Ovary (tissue), 9 donors: ENCODE results near the gene BCL2L14. TPM values are rescaled to one million over a fixed set of nuclear protein-coding genes. Genes with fewer than 3 reads are reported as not detected.

Source experiments
- DNase-seq, 5 donors: peaks; one replicate each; pipeline ENCODE4 v3.0.0-alpha.2; 2019 to 2020
- H3K27ac ChIP-seq, 2 donors: fragments of 200-600 bp; one replicate each; pipeline versions ENCODE4 v1.5.1 to v1.8.0; 2019 to 2022
- H3K27me3 ChIP-seq: fragments of 200-600 bp; one replicate; pipeline ENCODE4 v1.8.0; 2022
- H3K36me3 ChIP-seq: fragments of 200-600 bp; sonication (generic); one replicate; pipeline ENCODE4 v1.5.1; 2019
- H3K4me1 ChIP-seq: one replicate; pipeline ENCODE4 v1.8.1; 2013; ENCODE audit warnings: mild to moderate bottlenecking, moderate library complexity; ENCODE audit not compliant: insufficient read depth
- H3K4me3 ChIP-seq: fragments of 200-600 bp; sonication (generic); one replicate; pipeline ENCODE4 v1.5.1; 2017
- H3K9me3 ChIP-seq, 2 donors: fragments of 200-600 bp in 1 of 2; sonication (generic) in 1 of 2; one replicate each; pipeline versions ENCODE4 v1.5.1 to v1.8.1; 2013 to 2019; ENCODE audit warnings: mild to moderate bottlenecking in 1 of 2, moderate library complexity in 1 of 2
- EP300 ChIP-seq: sonication (generic); formaldehyde crosslinking; IDR thresholded peaks from one replicate; pipeline ENCODE4 v1.6.1; 2017; ENCODE audit warnings: antibody characterized with exemption
- POLR2A ChIP-seq: fragments of 450-650 bp; IDR thresholded peaks from one replicate; pipeline ENCODE4 v1.6.1; 2017; ENCODE audit warnings: antibody characterized with exemption, mild to moderate bottlenecking, moderate library complexity
- WGBS, 3 donors: extraction: QIAGEN DNeasy Blood & Tissue Kit in 1 of 3; methylation state at CpG; one replicate each; pipeline versions ENCODE4 v1.1.5 to v1.1.7; 2013 to 2017; 5-methylcytosine and 5-hydroxymethylcytosine counted together
- intact Hi-C, 4 donors: fragments of 100-400 bp; cut with DNase I; formaldehyde crosslinking; loops; one replicate each; pipeline versions ENCODE4 v1.11.0 to v1.15.1; 2022 to 2023
- polyA plus RNA-seq, 2 donors: library from polyadenylated mRNA; stranded (reverse); fragments of 200-250 nt in 1 of 2; fragments of 350-450 nt in 1 of 2; fragmentation: Illumina TruSeq in 1 of 2; extraction: RNeasy Lipid Tissue Mini Kit (QIAGEN cat#74804) in 1 of 2; gene quantifications; one replicate each; pipeline ENCODE4 v1.2.3, GENCODE V29; 2013 to 2014
- total RNA-seq, 7 donors: library from RNA; depleted of rRNA in 2 of 7; stranded (reverse); fragments of >200 nt in 2 of 7; fragmentation: NEBNext Ultra II Directional in 3 of 7; extraction: Animal tissue kit (Norgen Biotek cat#: 25700) in 3 of 7; gene quantifications; one replicate each; pipeline versions ENCODE4 v1.1.0 to v1.2.4, GENCODE V29; 2016 to 2023
- TF ChIP-seq, protein P1 (sequence below), 3 donors: fragments of 450-650 bp in 2 of 3; fragments of 200-600 bp in 1 of 3; IDR thresholded peaks; one replicate each; pipeline versions ENCODE4 v1.5.1 to v1.8.0; 2016 to 2022; ENCODE audit warnings: antibody characterized with exemption in 3 of 3, mild to moderate bottlenecking in 1 of 3
- donor health status: DM: no; HTN: no; CAD: no; lungs with moderate emphysema.
- donor health status: DM: no; HTN: no; CAD: no.
- donor health status: Bipolar disorder and iron deficiency.
- donor health status: DM: yes; HTN: yes; CAD: no.
- donor health status: DM: no; HTN: no; CAD: no.
- donor health status: DM: yes; HTN: yes; CAD: no.

BCL2L14 gene
- total and polyA plus RNA-seq, 9 donors: 0.11 TPM; not detected in 8

DNA sequence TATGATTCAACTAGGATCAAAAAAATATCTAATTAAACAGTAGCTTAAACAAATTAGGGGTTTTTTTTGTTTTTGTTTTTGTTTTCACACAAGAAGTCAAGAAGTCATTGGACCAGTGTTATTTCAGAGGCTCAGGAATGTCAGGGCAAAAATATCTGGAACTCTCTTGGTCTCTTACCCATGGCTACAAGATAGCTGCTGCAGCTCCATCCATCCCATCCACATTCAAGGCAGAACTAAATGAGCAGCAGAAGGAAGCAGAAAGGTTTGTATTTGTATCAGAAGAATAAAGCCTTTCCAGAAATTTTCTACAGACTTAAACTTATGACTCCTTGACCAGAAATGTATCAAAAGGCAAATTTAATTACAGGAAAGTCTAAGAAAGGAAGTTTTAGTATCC, 33.8 kb upstream of the BCL2L14 start:
- TF ChIP-seq, protein P1, sequence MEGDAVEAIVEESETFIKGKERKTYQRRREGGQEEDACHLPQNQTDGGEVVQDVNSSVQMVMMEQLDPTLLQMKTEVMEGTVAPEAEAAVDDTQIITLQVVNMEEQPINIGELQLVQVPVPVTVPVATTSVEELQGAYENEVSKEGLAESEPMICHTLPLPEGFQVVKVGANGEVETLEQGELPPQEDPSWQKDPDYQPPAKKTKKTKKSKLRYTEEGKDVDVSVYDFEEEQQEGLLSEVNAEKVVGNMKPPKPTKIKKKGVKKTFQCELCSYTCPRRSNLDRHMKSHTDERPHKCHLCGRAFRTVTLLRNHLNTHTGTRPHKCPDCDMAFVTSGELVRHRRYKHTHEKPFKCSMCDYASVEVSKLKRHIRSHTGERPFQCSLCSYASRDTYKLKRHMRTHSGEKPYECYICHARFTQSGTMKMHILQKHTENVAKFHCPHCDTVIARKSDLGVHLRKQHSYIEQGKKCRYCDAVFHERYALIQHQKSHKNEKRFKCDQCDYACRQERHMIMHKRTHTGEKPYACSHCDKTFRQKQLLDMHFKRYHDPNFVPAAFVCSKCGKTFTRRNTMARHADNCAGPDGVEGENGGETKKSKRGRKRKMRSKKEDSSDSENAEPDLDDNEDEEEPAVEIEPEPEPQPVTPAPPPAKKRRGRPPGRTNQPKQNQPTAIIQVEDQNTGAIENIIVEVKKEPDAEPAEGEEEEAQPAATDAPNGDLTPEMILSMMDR (IDR thresholded peaks at IDR 0.05): no peak
- no peak for TF ChIP-seq POLR2A
- TF ChIP-seq EP300: no peak
- intact Hi-C loops: no loop called here
- no peaks in the 10 kb centered on the region for H3K4me1 ChIP-seq
- no peak overlapping the region for H3K4me3 ChIP-seq
- no peak overlapping the region for H3K27ac ChIP-seq
- no peak for DNase-seq
- no peaks in the 10 kb centered on the region for H3K36me3 ChIP-seq
- H3K27me3 ChIP-seq: no peaks in the 10 kb centered on the region
- H3K9me3 ChIP-seq: no peaks in the 10 kb centered on the region

DNA sequence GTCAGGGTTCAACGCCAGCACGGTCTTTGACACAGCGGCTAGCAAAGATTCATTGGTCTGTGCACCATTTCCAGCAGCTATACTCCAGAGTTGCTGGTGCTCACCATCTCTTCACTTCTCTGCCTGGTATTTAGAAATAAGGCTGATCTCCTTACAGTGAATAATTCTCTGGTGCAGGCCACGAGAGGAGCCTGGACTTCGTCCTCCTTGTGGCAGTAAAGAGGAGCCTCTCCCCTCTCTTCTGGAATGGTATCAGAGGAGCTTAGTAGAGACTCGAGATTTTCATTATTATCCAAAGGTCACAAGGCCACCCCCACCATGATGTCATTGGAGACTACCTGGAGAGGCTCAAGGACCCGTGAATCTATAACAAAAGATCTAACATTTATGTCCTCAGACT, 30.8 kb upstream of the BCL2L14 start:
- Histone ChIP-seq H3K4me3 (no peak overlapping the region), H3K4me1 (no peaks in the 10 kb centered on the region), H3K27ac (no peak overlapping the region), H3K36me3 (no peaks in the 10 kb centered on the region), H3K27me3 (no peaks in the 10 kb centered on the region), H3K9me3 (no peaks in the 10 kb centered on the region)
- no peak for DNase-seq
- WGBS, 3 donors: 76 to 87% (median 80%) methylated on average over 7 of the region's 7 CpGs
- intact Hi-C loops: no loop called here
- TF ChIP-seq EP300: no peak
- TF ChIP-seq, protein P1 (IDR thresholded peaks at IDR 0.05): no peak

DNA sequence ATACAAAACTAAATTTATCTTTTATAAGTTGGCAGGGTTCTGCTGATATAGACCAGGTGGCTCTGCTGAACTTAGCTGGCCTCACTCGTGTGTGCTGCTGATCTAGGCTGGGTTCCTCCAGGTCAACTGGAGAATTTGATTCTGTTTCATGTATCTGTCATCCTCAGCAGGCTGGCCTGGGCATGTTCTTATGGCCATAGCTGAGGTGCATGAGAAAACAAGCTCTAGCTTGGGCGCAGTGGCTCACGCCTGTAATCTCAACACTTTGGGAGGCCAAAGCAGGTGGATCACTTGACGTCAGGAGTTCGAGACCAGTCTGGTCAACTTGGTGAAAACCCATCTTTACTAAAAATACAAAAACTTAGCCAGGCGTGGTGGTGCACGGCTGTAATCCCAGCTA, 24.3 kb upstream of the BCL2L14 start:
- no peaks in the 10 kb centered on the region for H3K36me3 ChIP-seq
- no peak overlapping the region for H3K27ac ChIP-seq
- no peaks in the 10 kb centered on the region for H3K27me3 ChIP-seq
- H3K9me3 ChIP-seq: no peaks in the 10 kb centered on the region
- 82 to 85% (median 83%) methylated on average over 7 of the region's 7 CpGs for WGBS, 3 donors
- no peak for TF ChIP-seq POLR2A
- no peak for TF ChIP-seq EP300
- TF ChIP-seq, protein P1 (IDR thresholded peaks at IDR 0.05): no peak
- no peak for DNase-seq
- intact Hi-C loops: no loop called here
- no peaks in the 10 kb centered on the region for H3K4me1 ChIP-seq
- H3K4me3 ChIP-seq: no peak overlapping the region

DNA sequence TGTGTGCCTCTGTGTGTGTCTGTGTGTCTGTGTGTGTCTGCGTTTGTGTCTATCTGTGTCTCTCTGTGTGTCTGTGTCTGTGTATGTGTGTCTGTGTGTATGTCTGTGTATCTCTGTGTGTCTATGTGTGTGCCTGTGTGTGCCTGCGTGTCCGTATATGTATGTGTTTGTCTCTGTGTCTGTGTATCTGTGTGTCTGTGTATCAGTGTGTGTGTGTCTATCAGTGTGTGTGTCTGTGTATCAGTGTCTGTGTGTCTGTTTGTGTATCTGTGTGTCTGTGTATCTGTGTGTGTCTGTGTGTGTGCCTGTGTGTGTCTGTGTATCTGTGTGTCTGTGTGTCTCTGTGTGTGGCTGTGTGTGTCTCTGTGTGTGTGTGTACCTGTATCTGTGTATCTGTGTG, 23.1 kb upstream of the BCL2L14 start:
- 87 to 94% (median 88%) methylated on average over 3 of the region's 3 CpGs for WGBS, 3 donors
- no peak for DNase-seq
- H3K27ac ChIP-seq: no peak overlapping the region
- no peak overlapping the region for H3K4me3 ChIP-seq
- H3K9me3 ChIP-seq: no peaks in the 10 kb centered on the region
- no peaks in the 10 kb centered on the region for H3K36me3 ChIP-seq
- H3K4me1 ChIP-seq: no peaks in the 10 kb centered on the region
- TF ChIP-seq POLR2A (no peak), EP300 (no peak)
- TF ChIP-seq, protein P1 (IDR thresholded peaks at IDR 0.05): no peak
- intact Hi-C loops: no loop called here
- H3K27me3 ChIP-seq: no peaks in the 10 kb centered on the region

DNA sequence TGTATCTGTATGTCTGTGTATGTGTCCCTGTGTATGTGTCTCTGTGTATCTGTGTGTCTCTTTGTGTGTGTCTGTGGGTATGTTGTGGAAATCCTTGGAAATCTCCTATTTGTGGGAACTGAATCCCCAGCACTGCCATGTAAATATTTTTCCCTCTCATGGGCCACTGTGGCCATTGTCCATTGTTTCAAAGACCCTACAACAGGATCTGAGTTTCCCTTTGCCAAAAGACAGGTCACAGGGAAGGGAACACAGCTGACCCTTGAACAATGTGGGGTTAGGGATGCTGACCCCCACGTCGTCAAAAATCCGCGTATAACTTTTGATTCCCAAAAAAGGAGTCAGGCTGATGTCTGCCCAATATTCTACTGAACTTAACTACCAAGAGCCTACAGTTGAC, 22.5 kb upstream of the BCL2L14 start:
- H3K4me3 ChIP-seq: no peak overlapping the region
- H3K9me3 ChIP-seq: no peaks in the 10 kb centered on the region
- no peak for DNase-seq
- no peak overlapping the region for H3K27ac ChIP-seq
- H3K36me3 ChIP-seq: no peaks in the 10 kb centered on the region
- H3K4me1 ChIP-seq: no peaks in the 10 kb centered on the region
- 65 to 73% (median 66%) methylated on average over 4 of the region's 4 CpGs for WGBS, 3 donors
- intact Hi-C loops: no loop called here
- H3K27me3 ChIP-seq: no peaks in the 10 kb centered on the region
- TF ChIP-seq EP300 (no peak), POLR2A (no peak)
- TF ChIP-seq, protein P1 (IDR thresholded peaks at IDR 0.05): no peak
